DOHH2 (cell line): ENCODE data around the gene ADPRM.

Experiments
- EZH2phosphoT487 ChIP-seq: fragments of 200-600 bp; sonication (generic); IDR thresholded peaks from 2 replicates; pipeline ENCODE4 v1.6.1; 2017; ENCODE audit warnings: borderline replicate concordance, mild to moderate bottlenecking, antibody characterized with exemption, low read length, moderate library complexity, mixed read lengths
- TF ChIP-seq, protein P1 (sequence below): fragments of 200-600 bp; sonication (generic); IDR thresholded peaks from one replicate; pipeline ENCODE4 v1.5.1; 2014; ENCODE audit warnings: antibody characterized with exemption, mild to moderate bottlenecking, low read depth, low read length; ENCODE audit not compliant: poor library complexity, severe bottlenecking

DNA sequence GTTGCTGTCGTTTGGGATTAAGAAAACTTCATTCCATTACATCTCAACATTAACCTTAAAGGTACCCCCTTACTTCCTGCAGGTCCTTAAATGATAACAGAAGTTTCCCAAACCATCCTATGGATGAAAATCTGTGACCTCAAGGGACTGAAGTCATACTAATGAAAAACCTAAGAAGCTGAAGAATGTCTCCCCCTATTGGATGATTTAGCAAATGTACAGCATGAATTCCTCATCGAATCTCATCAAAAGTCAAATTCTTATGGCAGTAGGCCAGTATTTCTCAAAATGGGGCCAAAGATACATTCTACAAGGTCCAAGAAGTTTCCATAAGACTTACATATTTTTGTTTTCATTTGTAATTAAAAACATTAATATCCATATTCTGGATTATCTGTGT lies 13.5 kb upstream of the ADPRM start:
- TF ChIP-seq, protein P1, sequence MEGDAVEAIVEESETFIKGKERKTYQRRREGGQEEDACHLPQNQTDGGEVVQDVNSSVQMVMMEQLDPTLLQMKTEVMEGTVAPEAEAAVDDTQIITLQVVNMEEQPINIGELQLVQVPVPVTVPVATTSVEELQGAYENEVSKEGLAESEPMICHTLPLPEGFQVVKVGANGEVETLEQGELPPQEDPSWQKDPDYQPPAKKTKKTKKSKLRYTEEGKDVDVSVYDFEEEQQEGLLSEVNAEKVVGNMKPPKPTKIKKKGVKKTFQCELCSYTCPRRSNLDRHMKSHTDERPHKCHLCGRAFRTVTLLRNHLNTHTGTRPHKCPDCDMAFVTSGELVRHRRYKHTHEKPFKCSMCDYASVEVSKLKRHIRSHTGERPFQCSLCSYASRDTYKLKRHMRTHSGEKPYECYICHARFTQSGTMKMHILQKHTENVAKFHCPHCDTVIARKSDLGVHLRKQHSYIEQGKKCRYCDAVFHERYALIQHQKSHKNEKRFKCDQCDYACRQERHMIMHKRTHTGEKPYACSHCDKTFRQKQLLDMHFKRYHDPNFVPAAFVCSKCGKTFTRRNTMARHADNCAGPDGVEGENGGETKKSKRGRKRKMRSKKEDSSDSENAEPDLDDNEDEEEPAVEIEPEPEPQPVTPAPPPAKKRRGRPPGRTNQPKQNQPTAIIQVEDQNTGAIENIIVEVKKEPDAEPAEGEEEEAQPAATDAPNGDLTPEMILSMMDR = peak; percentile 66
- TF ChIP-seq EZH2phosphoT487 = no peak
